T47D (cell line): ENCODE results near the gene GJB5.

Experiments used
- DNase-seq, 2 experiments: peaks; one replicate each; pipeline versions ENCODE4 v3.0.0 to v3.0.0-alpha.2; 2011 to 2012; ENCODE audit warnings: low read depth in 1 of 2, low spot score in 1 of 2
- JUND ChIP-seq: IDR thresholded peaks from 2 replicates; pipeline ENCODE4 v1.6.1; 2012; ENCODE audit warnings: low read depth
- in situ Hi-C: cut with HindIII; loops from 2 replicates; pipeline ENCODE4 v1.10.0; 2016; ENCODE audit warnings: low sequenced_read_pairs, low pct_unique_long_range_greater_than_20kb

GJB5 gene

DNA sequence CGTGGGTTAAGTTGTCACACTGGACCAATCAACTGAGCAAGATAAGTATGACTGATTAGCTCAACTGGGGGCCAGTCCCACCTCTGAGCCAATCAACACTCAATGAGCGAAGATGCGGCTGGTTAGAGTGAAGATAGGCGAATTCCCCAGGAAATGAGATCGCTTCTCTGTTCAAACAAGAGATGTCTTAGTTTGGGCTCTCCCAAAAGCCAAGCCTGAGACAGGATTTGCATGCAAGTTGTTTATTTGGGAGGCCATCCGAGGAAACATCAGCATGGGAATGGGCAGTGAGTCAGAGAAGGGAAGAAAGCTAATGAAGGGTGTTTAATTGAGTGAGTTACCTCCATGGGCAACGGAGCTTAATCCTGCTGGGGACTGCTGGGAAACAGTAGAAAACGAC is 4.9 kb upstream of the GJB5 start:
- TF ChIP-seq JUND, result no peak
- no peak for DNase-seq
- in situ Hi-C loops, result no loop called here

DNA sequence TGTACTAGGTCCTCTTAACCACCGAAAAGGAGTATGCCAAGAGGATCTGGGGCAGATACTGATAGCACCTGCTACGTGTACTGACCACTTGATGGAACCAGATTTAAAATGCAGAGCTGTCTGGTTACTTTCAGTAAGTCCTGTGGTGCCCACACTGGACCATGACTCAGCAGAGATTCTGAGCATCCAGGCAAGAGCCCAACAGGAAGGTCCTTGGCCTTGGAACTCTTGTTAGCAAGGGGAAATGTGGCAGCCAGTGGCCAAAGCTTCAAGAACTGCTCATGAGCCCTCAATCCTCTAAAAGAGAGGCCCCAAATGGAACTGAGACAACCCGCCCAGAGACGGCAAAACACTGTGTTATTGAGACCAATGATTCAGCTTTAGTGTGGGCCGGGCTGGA is 4.2 kb upstream of the GJB5 start:
- DNase-seq, result no peak
- in situ Hi-C loops, result no loop called here
- TF ChIP-seq JUND, result no peak

DNA sequence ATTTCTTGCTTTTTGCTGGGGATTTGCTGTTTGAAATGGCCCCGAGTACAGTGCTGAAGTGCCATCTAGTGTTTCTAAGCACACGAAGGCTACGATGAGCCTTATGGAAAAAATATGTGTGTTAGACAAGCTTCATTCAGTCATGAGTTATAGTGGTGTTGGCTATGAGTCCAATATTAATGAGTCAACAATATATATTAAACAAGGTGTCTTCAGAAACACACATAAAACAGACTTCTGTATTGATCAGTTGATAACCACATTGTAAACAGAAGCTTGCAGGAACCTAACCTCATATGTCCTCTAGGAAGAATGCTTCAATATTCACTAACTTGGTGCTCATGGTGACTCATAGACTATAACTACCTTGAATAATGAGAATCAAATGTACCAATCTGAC is 1.7 kb upstream of the GJB5 start:
- TF ChIP-seq JUND, result no peak
- no peak for DNase-seq
- in situ Hi-C loops, result no loop called here

DNA sequence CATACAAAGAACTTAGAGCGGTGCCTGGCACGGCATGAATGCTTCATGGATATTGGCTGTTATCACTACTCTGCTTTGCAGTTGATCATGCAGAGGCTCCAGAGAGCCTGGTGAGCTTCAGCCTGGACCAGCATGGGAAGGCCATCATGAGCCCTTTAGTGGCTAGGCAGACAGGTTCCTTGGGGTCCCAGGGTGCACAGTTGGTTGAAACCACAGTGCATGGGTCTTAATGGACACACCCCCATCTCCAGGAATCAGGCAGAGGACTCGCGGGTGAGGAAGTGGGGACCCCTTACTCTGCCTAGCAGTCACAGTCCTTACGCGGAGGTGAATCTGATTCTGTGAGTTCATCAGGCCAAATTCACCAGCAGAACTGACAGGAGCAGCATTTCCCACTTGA is 1.1 kb downstream of the GJB5 start:
- TF ChIP-seq JUND, result no peak
- no peak for DNase-seq
- in situ Hi-C loops, result no loop called here

DNA sequence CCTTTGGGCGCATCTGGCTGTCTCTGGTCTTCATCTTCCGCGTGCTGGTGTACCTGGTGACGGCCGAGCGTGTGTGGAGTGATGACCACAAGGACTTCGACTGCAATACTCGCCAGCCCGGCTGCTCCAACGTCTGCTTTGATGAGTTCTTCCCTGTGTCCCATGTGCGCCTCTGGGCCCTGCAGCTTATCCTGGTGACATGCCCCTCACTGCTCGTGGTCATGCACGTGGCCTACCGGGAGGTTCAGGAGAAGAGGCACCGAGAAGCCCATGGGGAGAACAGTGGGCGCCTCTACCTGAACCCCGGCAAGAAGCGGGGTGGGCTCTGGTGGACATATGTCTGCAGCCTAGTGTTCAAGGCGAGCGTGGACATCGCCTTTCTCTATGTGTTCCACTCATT is 2.5 kb downstream of the GJB5 start:
- DNase-seq, result no peak
- no peak for TF ChIP-seq JUND
- in situ Hi-C loops, result no loop called here

DNA sequence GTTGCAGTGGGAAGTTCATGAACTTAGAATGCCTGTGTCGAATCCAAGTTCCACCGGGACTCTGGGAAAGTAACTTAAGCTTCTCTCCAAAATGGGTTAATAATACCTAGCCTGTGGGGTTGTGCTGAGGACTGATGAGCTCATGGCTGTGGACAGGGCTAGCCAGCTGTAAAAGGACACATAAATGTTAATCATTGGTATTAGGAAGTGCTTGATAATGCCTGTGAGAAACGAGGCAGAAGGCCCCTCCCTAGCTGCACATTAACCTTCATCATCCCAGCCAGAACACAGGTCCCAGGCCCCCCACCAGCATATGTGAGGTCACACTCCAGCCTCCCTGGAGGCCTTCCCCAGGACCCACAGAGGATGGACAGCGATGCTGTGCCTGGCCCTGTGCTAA is 3.9 kb downstream of the GJB5 start:
- DNase-seq, result no peak
- in situ Hi-C loops, result no loop called here
- no peak for TF ChIP-seq JUND

DNA sequence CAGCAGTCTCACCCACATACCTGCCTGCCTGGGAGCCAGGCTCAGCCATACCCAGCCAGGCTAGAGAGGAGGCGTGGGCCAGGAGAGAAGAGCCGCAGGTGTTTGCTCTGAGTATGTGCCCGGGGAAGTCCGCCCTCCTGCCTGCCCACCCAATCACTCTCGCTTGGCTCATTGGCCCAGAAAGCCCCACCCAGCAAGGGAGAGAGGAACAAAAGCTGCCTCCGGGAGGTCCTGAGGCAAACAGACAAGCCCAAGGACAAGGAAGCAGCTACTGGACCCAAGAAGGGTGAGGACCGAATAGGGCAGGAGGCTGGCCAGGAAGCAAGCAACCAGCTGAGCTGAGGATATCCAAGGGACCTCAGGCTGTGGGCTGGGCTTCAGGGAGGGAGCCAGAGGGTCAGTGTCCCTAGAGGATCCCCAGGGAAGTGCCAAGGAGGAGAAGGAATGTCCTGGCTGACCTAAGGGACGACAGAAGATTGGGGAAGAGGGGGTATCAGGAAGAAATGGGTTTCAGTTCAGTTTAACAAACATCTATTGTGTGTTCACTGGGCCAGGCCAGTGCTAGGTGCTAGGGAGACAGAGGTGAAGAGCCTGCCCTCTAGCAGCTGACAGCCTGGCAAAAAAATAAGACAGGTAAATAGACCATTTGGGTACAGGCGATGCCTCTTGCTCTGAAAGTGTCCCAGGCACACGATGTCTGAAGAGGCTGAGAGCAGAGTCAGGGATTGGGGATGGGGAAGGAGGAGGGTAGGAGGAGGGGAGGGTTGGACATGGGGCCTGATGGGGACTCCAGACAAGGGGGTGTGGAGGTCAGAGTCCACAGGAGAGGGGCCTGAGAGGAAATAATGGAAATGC is 4.9 kb downstream of the GJB5 start, which contains the start of gene GJB4:
Gene GJB4 (plus strand): TSS at position 238 of the 855 bp plus-strand sequence. CDS start 1,515 bp downstream, outside the sequence.
- DNase-seq, result no peak

DNA sequence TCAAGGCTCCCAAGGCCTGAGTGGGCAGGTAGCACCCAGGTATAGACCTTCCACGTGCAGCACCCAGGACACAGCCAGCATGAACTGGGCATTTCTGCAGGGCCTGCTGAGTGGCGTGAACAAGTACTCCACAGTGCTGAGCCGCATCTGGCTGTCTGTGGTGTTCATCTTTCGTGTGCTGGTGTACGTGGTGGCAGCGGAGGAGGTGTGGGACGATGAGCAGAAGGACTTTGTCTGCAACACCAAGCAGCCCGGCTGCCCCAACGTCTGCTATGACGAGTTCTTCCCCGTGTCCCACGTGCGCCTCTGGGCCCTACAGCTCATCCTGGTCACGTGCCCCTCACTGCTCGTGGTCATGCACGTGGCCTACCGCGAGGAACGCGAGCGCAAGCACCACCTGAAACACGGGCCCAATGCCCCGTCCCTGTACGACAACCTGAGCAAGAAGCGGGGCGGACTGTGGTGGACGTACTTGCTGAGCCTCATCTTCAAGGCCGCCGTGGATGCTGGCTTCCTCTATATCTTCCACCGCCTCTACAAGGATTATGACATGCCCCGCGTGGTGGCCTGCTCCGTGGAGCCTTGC is 6.4 kb downstream of the GJB5 start:
- TF ChIP-seq JUND, result no peak
- in situ Hi-C loops, result no loop called here
- no peak for DNase-seq

More for the DNA sequence above, 4.9 kb downstream of the GJB5 start, which contains the start of gene GJB4:
- TF ChIP-seq JUND, result no peak
- in situ Hi-C loops, result no loop called here

DNA sequence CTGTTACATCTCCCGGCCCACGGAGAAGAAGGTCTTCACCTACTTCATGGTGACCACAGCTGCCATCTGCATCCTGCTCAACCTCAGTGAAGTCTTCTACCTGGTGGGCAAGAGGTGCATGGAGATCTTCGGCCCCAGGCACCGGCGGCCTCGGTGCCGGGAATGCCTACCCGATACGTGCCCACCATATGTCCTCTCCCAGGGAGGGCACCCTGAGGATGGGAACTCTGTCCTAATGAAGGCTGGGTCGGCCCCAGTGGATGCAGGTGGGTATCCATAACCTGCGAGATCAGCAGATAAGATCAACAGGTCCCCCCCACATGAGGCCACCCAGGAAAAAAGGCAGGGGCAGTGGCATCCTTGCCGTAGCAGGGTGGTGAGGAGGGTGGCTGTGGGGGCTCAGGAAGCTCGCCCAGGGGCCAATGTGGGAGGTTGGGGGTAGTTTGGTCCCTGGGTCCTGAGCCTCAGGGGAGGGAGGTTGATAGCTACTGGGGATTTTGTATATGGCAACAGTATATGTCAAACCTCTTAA is 7.0 kb downstream of the GJB5 start:
- no peak for DNase-seq
- in situ Hi-C loops, result no loop called here
- no peak for TF ChIP-seq JUND

DNA sequence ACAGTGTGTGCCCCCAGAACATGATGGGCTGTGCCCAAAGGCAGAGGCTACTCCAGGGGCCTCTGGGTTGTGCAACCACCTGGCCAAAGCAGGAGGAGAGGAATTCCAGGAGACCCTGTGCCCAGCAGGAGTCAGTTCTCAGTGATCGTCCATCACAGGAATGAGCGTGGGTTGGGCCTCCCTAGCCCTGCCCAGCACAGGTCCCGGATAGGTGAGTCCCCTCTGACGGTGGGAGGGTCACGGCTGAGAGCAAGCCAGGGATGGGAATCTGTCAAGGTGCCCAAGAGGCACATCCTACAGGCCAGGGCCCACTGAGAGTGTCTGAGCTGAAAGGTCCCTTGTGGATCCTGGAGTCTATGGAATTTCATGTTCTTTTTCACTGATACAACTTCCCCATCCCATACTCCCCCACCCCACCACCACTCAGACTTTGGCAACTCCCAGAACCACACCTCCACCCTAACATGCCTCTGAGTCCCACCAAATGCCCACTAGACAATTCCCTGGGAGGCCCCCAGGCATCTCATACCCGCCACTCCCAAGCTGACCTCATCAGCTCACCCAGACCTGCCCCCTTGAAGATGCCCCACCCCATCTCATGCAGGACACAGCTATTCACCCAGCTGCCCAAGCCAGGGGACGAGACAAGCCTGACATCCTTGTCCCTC is 7.8 kb downstream of the GJB5 start:
- DNase-seq, result no peak
- TF ChIP-seq JUND, result no peak
- in situ Hi-C loops, result no loop called here

DNA sequence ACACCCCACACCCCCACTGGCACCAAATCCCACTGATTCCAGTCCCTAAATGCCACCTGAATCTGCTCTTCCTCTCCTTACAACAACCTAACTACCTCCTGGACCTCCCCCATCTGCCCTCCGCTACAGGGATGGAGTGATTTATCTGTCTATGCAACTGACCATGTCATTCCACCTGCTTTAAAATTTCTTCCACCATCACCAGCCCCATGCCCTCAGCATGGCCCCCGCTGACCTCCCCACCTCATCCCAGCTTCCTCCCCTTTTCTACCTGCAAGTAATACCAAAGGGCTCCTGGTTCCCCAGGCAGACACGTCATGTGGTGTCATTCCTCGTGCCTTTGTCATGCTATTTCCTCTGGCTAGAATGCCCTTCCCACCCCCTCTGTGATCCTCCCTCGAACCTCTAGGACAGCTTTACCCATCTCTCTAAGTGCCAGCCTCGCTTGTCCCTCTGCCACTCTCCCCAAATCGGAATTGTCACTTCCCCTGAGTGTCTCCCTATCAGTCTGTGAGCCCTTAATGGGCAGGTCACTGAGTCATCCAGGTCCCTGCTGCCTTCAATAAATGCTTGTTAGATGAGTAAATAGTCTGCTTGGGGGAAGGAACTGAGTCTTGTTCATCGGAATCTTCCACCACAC is 8.4 kb downstream of the GJB5 start:
- DNase-seq, result no peak
- TF ChIP-seq JUND, result no peak
- in situ Hi-C loops, result no loop called here

DNA sequence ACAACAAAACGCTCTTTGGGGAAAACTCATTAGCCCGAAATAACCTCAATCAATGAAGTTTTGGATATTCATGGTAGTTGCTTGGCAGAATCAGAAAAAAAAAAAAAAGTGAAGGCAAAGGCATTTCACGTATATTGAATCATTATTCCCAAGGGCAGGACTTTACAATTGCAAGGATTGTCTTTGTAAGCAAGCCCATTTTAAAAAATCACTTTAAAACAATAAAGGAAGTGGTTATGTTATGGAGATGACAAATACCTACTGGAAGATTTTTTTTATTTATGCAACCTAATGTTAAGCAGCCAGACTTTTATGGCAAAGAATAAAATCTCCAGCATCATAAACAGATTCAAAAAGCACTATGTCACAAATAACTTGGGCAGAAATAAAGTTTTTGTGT is 14.0 kb downstream of the GJB5 start:
- TF ChIP-seq JUND, result no peak
- in situ Hi-C loops, result no loop called here
- no peak for DNase-seq
